GM12892 (cell line): ENCODE measurements around the gene CFAP298.

Experiments used
- POLR2A ChIP-seq: IDR thresholded peaks from 2 replicates; pipeline ENCODE4 v1.6.1; 2011; ENCODE audit warnings: low read depth, low read length, control low read depth
- POLR2AphosphoS5 ChIP-seq: IDR thresholded peaks from 2 replicates; pipeline ENCODE4 v1.6.1; 2011; ENCODE audit warnings: low read depth, low read length, control low read depth

GRCh38 chr21:32593690-32594089 lies 18.5 kb downstream of the CFAP298 start:
- TF ChIP-seq POLR2A (no peak), POLR2AphosphoS5 (no peak)
